HG03060 (cell line): ENCODE data around the gene TMTC1.

Experiments
- ATAC-seq: cut with Tn5 transposase; IDR thresholded peaks from one replicate; pipeline ENCODE4 v1.9.1; 2021; ENCODE audit warnings: low read depth, moderate number of reproducible peaks; ENCODE audit not compliant: unreplicated experiment

TMTC1 gene

GRCh38 chr12:29505122-29505521, 278.6 kb downstream of the TMTC1 start:
- ATAC-seq, result no peak

- no peak for ATAC-seq
These were observed 280.5 kb downstream of the TMTC1 start for GRCh38 chr12:29503283-29503682.

GRCh38 chr12:29499235-29499634, 284.5 kb downstream of the TMTC1 start:
- no peak for ATAC-seq

DNA sequence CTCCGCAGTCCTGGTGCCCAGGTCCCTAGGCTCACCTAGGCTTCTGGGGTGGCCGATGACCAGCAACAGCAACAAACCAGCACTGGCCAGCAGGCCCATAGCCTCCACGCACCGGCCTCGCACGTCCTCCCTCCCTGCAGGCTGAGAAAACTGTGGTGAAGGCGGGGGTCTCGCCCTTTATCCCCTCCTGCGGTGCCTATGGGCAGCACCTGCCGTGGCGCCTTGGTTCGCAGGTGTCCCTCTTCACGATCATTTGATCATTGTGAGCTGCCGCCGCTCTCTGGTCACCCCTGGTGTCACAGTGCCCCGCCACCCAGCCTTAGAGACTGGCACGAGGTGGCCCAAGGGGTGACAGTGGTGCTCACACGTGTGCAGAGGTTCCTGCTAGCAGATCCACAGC, 286.2 kb downstream of the TMTC1 start, which contains the start of gene OVCH1:
OVCH1 (minus strand) TSS at position 99 of the 400 bp plus-strand sequence; CDS start at position 99, 0 bp downstream.
- no peak for ATAC-seq

DNA sequence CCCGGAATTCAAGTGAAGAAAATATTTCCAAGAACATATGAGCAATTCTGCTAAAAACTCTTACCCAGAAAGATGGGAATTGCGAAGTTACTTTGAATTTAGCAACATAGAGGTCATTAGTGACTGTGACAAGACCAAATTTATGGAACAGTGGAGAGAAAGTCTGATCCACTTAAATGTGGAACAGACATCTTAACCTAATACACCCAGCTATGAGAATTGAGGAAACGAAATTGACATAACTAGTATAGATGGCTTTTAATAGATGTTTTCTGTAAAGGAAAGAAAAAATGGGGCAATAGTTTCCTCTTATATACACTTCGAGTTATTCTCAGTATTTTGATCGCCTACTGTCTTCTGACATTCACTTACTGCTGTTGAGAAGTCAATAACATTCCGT, 290.9 kb downstream of the TMTC1 start:
- no peak for ATAC-seq

- ATAC-seq, result no peak
These were observed 296.8 kb downstream of the TMTC1 start for GRCh38 chr12:29486972-29487371.

DNA sequence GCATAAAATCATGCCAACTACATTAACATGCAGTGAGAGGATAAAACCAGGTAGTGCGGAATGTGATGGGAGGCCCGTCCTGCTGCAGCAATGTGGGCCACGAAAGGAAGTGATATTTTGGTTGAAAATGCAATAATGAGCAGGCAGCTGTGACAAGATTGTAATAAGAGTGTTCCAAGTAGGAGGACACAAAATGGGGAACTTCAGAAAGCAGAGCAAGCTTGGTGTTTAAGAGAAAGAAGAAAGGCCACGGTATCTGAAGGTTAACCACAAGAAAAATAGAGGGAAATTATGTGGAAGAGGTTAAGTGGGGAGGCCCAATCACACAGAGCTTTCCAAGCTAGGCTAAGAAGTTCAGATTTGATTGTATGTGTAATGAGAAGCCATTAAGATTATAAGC, 320.5 kb downstream of the TMTC1 start:
- ATAC-seq, result no peak

DNA sequence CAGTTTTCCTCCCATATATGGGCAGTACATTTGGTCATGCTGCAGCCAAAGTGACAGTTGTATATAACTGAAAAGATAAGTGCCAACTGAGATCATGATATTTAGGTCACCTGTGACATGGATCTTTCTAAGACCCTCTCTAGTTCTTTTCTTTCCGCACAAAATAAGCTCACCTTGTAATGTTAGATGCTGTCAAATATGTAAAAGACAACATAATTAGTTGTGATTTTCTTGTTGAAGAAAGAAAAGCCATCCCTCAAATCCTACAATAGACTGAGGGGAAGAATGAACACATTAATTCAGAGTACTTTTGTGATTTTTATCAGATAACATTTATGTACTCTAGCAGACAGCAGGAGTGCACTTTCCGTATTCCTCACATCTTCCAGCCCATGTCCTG, 323.7 kb downstream of the TMTC1 start:
- ATAC-seq, result no peak

- no peak for ATAC-seq
These were observed 328.7 kb downstream of the TMTC1 start for GRCh38 chr12:29455087-29455486.

DNA sequence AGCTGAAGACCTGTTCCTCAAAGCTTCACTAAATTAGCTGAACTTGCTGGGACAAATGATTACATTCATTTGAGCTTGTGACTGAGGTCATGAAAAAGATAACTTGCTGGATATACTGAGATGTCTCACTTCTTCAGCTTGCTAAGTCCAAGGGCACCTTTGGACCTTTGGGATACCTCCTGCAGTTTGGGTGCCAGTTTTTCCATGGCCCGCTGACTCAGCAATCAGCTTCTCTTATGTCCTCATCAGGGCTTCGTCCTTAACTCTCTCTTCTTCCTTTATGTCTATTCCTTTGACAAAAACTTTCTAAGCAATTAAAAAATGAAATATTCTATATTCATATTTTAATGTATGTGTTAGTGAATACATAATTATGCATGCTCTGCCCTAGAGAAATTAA, 331.9 kb downstream of the TMTC1 start:
- ATAC-seq, result no peak
